ENCODE results near the gene UNK.
A peak's percentile ranks its signal among the peaks of the same experiment; 100 is the strongest.

DNA sequence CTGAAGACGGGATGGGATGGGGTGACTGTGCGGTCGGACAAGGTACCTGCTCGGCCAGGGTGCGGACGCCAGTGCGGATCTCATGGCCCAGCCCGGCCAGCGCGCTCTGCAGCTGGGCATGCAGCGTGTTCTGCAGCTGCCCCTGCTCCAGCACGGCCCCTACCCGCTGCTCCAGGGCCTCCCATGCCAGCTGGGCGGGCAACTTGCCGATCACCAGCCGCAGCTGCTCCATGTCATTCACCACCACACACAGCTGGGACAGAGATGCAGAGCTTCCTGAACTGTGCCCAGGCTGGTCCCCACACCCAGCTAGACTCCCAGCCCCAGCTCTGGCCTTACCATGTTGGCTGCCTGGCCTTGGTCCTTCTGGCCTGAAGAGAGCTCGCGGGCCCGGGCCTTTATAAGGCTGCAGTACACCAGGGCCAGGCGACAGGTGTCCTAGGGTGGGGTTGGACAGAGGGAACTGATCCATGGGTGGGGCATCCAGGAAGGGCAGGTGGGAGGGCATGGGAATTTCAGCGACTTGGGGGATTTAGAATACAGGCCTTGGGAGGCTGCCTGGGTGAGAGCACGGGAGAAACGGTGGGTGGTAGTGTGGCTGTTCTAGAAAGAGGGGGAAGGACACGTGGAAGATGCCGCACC is 49.8 kb downstream of the UNK start:
- no peak for TF ChIP-seq POLR2A (IDR thresholded peaks at IDR 0.05)
- peak in 1 of 3 donors; percentile 60 for TF ChIP-seq POLR2AphosphoS5 (IDR thresholded peaks at IDR 0.05)

All from spleen (tissue), 3 donors.